GM10266 (cell line): ENCODE results near the gene RORB.

Experiments used
- DNase-seq: peaks from one replicate; pipeline ENCODE4 v3.0.0; 2012; ENCODE audit errors: extremely low spot score
- CTCF ChIP-seq: IDR thresholded peaks from 2 replicates; pipeline ENCODE4 v1.5.1; 2012; ENCODE audit warnings: mild to moderate bottlenecking, low read depth; ENCODE audit not compliant: control insufficient read depth, insufficient read depth; ENCODE audit errors: missing control alignments

Gene RORB

GRCh38 chr9:74496819-74497747, at the start of gene RORB:
Gene RORB, plus strand, starts transcription at chr9:74497335. Its CDS starts 642 bp downstream, at chr9:74497977.
- peak; percentile 78 for DNase-seq
- TF ChIP-seq CTCF: no peak

GRCh38 chr9:74447451-74448193, 49.5 kb upstream of the RORB start:
- DNase-seq: no peak
- no peak for TF ChIP-seq CTCF

GRCh38 chr9:74449060-74449459, 48.1 kb upstream of the RORB start:
- no peak for TF ChIP-seq CTCF
- DNase-seq: no peak

- DNase-seq: no peak
- no peak for TF ChIP-seq CTCF
Measured at GRCh38 chr9:74458832-74459231, 38.3 kb upstream of the RORB start.

- no peak for DNase-seq
- no peak for TF ChIP-seq CTCF
Measured at GRCh38 chr9:74463825-74464224, 33.3 kb upstream of the RORB start.

- TF ChIP-seq CTCF: no peak
- DNase-seq: no peak
Measured at GRCh38 chr9:74478606-74479005, 18.5 kb upstream of the RORB start.
